ENCODE measurements around the gene DAB1.
A peak's percentile ranks its signal among the peaks of the same experiment; 100 is the strongest.

Gene DAB1

GRCh38 chr1:57307392-57308170, 116.3 kb downstream of the DAB1 start:
- H3K4me3 Mint-ChIP-seq: peak overlapping the region; percentile 8
- H3K27ac Mint-ChIP-seq: peak overlapping the region; percentile 13
- H3K27me3 Mint-ChIP-seq (ENCODE audit: low read depth): no peaks in the 10 kb centered on the region
- peaks cover 8% of the 10 kb centered on the region for H3K9me3 Mint-ChIP-seq
- H3K4me1 Mint-ChIP-seq (ENCODE audit: low read depth): peaks cover 13% of the 10 kb centered on the region
- peaks cover 5% of the 10 kb centered on the region for H3K36me3 Mint-ChIP-seq (ENCODE audit: low read depth)

GRCh38 chr1:57304591-57304990, 119.3 kb downstream of the DAB1 start:
- no peaks in the 10 kb centered on the region for H3K27me3 Mint-ChIP-seq (ENCODE audit: low read depth)
- no peak overlapping the region for H3K27ac Mint-ChIP-seq
- H3K4me1 Mint-ChIP-seq (ENCODE audit: low read depth): peaks cover 10% of the 10 kb centered on the region
- peaks cover 8% of the 10 kb centered on the region for H3K9me3 Mint-ChIP-seq
- no peak overlapping the region for H3K4me3 Mint-ChIP-seq
- H3K36me3 Mint-ChIP-seq (ENCODE audit: low read depth): peaks cover 5% of the 10 kb centered on the region

- peaks cover 4% of the 10 kb centered on the region for H3K27me3 Mint-ChIP-seq (ENCODE audit: low read depth)
- no peak overlapping the region for H3K27ac Mint-ChIP-seq
- H3K4me3 Mint-ChIP-seq: no peak overlapping the region
- H3K36me3 Mint-ChIP-seq (ENCODE audit: low read depth): peaks cover 5% of the 10 kb centered on the region
- H3K9me3 Mint-ChIP-seq: peaks cover 8% of the 10 kb centered on the region
- peaks cover 9% of the 10 kb centered on the region for H3K4me1 Mint-ChIP-seq (ENCODE audit: low read depth)
Observed at GRCh38 chr1:57302812-57303596, 120.9 kb downstream of the DAB1 start.

GRCh38 chr1:57300186-57300585, 123.7 kb downstream of the DAB1 start:
- no peak overlapping the region for H3K27ac Mint-ChIP-seq
- no peak overlapping the region for H3K4me3 Mint-ChIP-seq
- no peaks in the 10 kb centered on the region for H3K36me3 Mint-ChIP-seq (ENCODE audit: low read depth)
- no peaks in the 10 kb centered on the region for H3K9me3 Mint-ChIP-seq
- H3K27me3 Mint-ChIP-seq (ENCODE audit: low read depth): peaks cover 4% of the 10 kb centered on the region
- H3K4me1 Mint-ChIP-seq (ENCODE audit: low read depth): no peaks in the 10 kb centered on the region

- no peaks in the 10 kb centered on the region for H3K9me3 Mint-ChIP-seq
- peaks cover 4% of the 10 kb centered on the region for H3K27me3 Mint-ChIP-seq (ENCODE audit: low read depth)
- no peaks in the 10 kb centered on the region for H3K36me3 Mint-ChIP-seq (ENCODE audit: low read depth)
- no peaks in the 10 kb centered on the region for H3K4me1 Mint-ChIP-seq (ENCODE audit: low read depth)
- H3K27ac Mint-ChIP-seq: no peak overlapping the region
- no peak overlapping the region for H3K4me3 Mint-ChIP-seq
Observed at GRCh38 chr1:57296726-57297250, 127.1 kb downstream of the DAB1 start.

GRCh38 chr1:57295326-57295725, 128.5 kb downstream of the DAB1 start:
- Mint-ChIP-seq H3K9me3 (no peaks in the 10 kb centered on the region), H3K27me3 (ENCODE audit: low read depth) (peaks cover 4% of the 10 kb centered on the region), H3K27ac (no peak overlapping the region), H3K4me1 (ENCODE audit: low read depth) (no peaks in the 10 kb centered on the region), H3K36me3 (ENCODE audit: low read depth) (no peaks in the 10 kb centered on the region), H3K4me3 (no peak overlapping the region)

- Mint-ChIP-seq H3K4me1 (ENCODE audit: low read depth) (no peaks in the 10 kb centered on the region), H3K9me3 (no peaks in the 10 kb centered on the region), H3K4me3 (no peak overlapping the region), H3K36me3 (ENCODE audit: low read depth) (no peaks in the 10 kb centered on the region), H3K27ac (no peak overlapping the region), H3K27me3 (ENCODE audit: low read depth) (peaks cover 8% of the 10 kb centered on the region)
Observed at GRCh38 chr1:57294177-57294576, 129.7 kb downstream of the DAB1 start.

- Mint-ChIP-seq H3K4me1 (ENCODE audit: low read depth) (no peaks in the 10 kb centered on the region), H3K4me3 (no peak overlapping the region), H3K36me3 (ENCODE audit: low read depth) (no peaks in the 10 kb centered on the region), H3K27ac (no peak overlapping the region), H3K27me3 (ENCODE audit: low read depth) (peaks cover 5% of the 10 kb centered on the region), H3K9me3 (no peaks in the 10 kb centered on the region)
Observed at GRCh38 chr1:57293214-57293613, 130.6 kb downstream of the DAB1 start.

GRCh38 chr1:57289781-57290180, 134.1 kb downstream of the DAB1 start:
- Mint-ChIP-seq H3K4me1 (ENCODE audit: low read depth) (no peaks in the 10 kb centered on the region), H3K36me3 (ENCODE audit: low read depth) (no peaks in the 10 kb centered on the region), H3K4me3 (no peak overlapping the region), H3K27ac (no peak overlapping the region), H3K27me3 (ENCODE audit: low read depth) (peaks cover 5% of the 10 kb centered on the region), H3K9me3 (no peaks in the 10 kb centered on the region)

GRCh38 chr1:57285992-57286391, 137.9 kb downstream of the DAB1 start:
- H3K36me3 Mint-ChIP-seq (ENCODE audit: low read depth): no peaks in the 10 kb centered on the region
- no peaks in the 10 kb centered on the region for H3K4me1 Mint-ChIP-seq (ENCODE audit: low read depth)
- H3K4me3 Mint-ChIP-seq: no peak overlapping the region
- H3K27me3 Mint-ChIP-seq (ENCODE audit: low read depth): peaks cover 5% of the 10 kb centered on the region
- no peaks in the 10 kb centered on the region for H3K9me3 Mint-ChIP-seq
- H3K27ac Mint-ChIP-seq: no peak overlapping the region

GRCh38 chr1:57282411-57282810, 141.4 kb downstream of the DAB1 start:
- H3K4me3 Mint-ChIP-seq: no peak overlapping the region
- no peaks in the 10 kb centered on the region for H3K9me3 Mint-ChIP-seq
- H3K27me3 Mint-ChIP-seq (ENCODE audit: low read depth): no peaks in the 10 kb centered on the region
- H3K36me3 Mint-ChIP-seq (ENCODE audit: low read depth): no peaks in the 10 kb centered on the region
- no peak overlapping the region for H3K27ac Mint-ChIP-seq
- H3K4me1 Mint-ChIP-seq (ENCODE audit: low read depth): no peaks in the 10 kb centered on the region

GRCh38 chr1:57281324-57281723, 142.5 kb downstream of the DAB1 start:
- H3K4me3 Mint-ChIP-seq: no peak overlapping the region
- peaks cover 3% of the 10 kb centered on the region for H3K27me3 Mint-ChIP-seq (ENCODE audit: low read depth)
- no peaks in the 10 kb centered on the region for H3K9me3 Mint-ChIP-seq
- H3K4me1 Mint-ChIP-seq (ENCODE audit: low read depth): no peaks in the 10 kb centered on the region
- no peak overlapping the region for H3K27ac Mint-ChIP-seq
- no peaks in the 10 kb centered on the region for H3K36me3 Mint-ChIP-seq (ENCODE audit: low read depth)

- Mint-ChIP-seq H3K4me1 (ENCODE audit: low read depth) (no peaks in the 10 kb centered on the region), H3K27ac (no peak overlapping the region), H3K36me3 (ENCODE audit: low read depth) (no peaks in the 10 kb centered on the region), H3K9me3 (no peaks in the 10 kb centered on the region), H3K4me3 (no peak overlapping the region), H3K27me3 (ENCODE audit: low read depth) (peaks cover 3% of the 10 kb centered on the region)
Observed at GRCh38 chr1:57279909-57280666, 143.8 kb downstream of the DAB1 start.

GRCh38 chr1:57278558-57278957, 145.3 kb downstream of the DAB1 start:
- H3K27ac Mint-ChIP-seq: no peak overlapping the region
- no peaks in the 10 kb centered on the region for H3K36me3 Mint-ChIP-seq (ENCODE audit: low read depth)
- H3K9me3 Mint-ChIP-seq: no peaks in the 10 kb centered on the region
- no peak overlapping the region for H3K4me3 Mint-ChIP-seq
- H3K4me1 Mint-ChIP-seq (ENCODE audit: low read depth): no peaks in the 10 kb centered on the region
- H3K27me3 Mint-ChIP-seq (ENCODE audit: low read depth): peaks cover 3% of the 10 kb centered on the region

All from T-helper 1 cell treated with Interleukin-12 subunit alpha and Interleukin-12 subunit beta and Interleukin-4 antibody, amounts not matched to agents 30 μg/mL and 1 μg/mL, for 36 hours (primary cell).